HG03196 (cell line): ENCODE results near the gene PCDHA1.
"Not testable (repeated sequence)": the region's sequence is repeated elsewhere in the genome, so short reads cannot be mapped to it uniquely, and the experiment has no call there.

ENCODE experiments used
- ATAC-seq: cut with Tn5 transposase; IDR thresholded peaks from one replicate; pipeline ENCODE4 v1.9.1; 2021; ENCODE audit not compliant: unreplicated experiment

PCDHA1 gene

DNA sequence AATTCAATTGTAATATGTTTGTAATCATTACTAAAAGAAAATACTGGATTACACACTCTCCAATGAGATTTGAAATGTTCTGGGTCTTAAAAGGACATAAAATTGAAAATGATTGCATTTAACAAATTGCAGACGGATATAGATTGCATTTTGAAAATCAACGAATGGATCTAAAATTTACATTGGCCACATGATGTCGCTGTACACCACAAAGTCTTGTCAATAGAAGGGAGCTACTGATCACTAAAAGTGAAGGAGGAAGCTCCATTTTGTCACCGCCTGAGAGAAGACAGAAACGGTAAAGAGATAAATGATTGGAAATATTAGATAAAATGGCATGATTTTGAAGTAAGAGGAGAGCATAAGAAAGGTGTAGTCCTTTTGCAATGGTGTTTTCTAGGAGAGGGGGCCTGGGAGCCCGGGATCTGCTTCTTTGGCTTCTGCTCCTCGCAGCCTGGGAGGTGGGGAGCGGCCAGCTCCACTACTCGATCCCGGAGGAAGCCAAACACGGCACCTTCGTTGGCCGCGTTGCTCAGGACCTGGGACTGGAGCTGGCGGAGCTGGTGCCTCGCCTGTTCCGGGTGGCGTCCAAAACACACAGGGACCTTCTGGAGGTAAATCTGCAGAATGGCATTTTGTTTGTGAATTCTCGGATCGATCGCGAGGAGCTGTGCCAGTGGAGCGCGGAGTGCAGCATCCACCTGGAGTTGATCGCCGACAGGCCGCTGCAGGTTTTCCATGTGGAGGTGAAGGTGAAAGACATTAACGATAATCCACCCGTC, at the start of gene PCDHA1:
TSS of gene PCDHA1 (plus strand) at position 236 of the 782 bp plus-strand sequence.
- no peak for ATAC-seq

GRCh38 chr5:140737486-140737885, 48.5 kb upstream of the PCDHA1 start:
- ATAC-seq: no peak

DNA sequence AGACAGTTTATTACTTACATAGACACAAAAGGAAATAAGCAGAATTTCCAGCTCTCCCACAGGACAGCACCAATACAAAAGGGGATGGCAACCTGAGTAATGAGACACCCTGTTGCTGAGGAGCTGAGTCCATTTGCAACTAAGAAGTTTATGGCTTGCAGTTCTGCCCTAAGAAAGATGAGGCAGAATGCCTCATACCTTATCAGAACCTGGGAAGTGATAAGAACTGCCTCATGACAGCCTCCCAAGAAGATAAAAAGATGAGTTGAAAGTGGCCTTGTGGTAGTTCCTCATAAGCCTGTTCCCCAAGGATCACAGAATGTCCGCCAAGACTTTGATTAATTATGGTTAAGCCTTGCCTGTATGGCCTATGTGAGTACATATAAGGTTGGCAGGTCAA, 44.0 kb upstream of the PCDHA1 start:
- no peak for ATAC-seq

GRCh38 chr5:140753561-140753960, 32.4 kb upstream of the PCDHA1 start:
- ATAC-seq: no peak

GRCh38 chr5:140764177-140764973, 21.6 kb upstream of the PCDHA1 start:
- no peak for ATAC-seq

- no peak for ATAC-seq
These were observed 18.5 kb upstream of the PCDHA1 start for GRCh38 chr5:140767444-140767843.

- ATAC-seq: no peak
These were observed 5.4 kb upstream of the PCDHA1 start for GRCh38 chr5:140780512-140780911.

GRCh38 chr5:140787422-140787821, 1.5 kb downstream of the PCDHA1 start:
- not testable (repeated sequence) for ATAC-seq

- not testable (repeated sequence) for ATAC-seq
These were observed 2.0 kb downstream of the PCDHA1 start for GRCh38 chr5:140787849-140788504.

- no peak for ATAC-seq
These were observed 5.1 kb downstream of the PCDHA1 start for GRCh38 chr5:140791089-140791488.

DNA sequence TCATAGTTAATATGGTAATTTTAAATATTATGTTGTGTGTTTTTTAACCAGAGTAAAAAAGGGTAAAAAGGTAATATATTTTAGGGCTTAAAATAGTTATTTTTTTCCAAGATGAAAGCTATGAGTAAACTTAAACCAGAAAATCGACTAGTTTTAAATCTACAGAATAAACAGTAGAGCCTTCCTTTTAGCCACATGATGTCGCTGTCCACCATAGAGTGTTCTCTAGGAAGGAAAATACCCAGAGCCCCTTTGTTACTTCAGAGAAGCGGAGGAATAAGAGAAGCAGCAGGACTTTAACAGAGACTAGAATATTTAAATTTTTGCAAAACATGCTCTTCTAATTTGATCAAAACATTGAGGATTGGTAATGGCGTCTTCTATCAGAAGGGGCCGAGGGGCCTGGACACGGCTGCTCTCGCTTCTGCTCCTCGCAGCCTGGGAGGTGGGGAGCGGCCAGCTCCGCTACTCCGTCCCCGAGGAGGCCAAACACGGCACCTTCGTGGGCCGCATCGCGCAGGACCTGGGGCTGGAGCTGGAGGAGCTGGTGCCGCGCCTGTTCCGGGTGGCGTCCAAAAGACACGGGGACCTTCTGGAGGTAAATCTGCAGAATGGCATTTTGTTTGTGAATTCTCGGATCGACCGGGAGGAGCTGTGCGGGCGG, 8.8 kb downstream of the PCDHA1 start, which contains the start of gene PCDHA2:
TSS of gene PCDHA2 (plus strand) at position 258 of the 664 bp plus-strand sequence.
- ATAC-seq: no peak

DNA sequence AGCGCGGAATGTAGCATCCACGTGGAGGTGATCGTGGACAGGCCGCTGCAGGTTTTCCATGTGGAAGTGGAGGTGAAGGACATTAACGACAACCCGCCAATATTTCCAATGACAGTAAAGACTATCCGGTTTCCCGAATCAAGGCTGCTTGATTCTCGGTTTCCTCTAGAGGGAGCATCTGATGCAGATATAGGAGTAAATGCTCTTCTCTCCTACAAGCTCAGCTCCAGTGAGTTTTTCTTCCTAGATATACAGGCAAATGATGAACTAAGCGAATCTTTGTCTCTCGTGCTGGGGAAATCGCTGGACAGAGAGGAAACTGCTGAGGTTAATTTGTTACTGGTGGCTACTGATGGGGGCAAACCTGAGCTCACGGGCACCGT, 9.3 kb downstream of the PCDHA1 start:
- ATAC-seq: no peak

- not testable (repeated sequence) for ATAC-seq
These were observed 10.3 kb downstream of the PCDHA1 start for GRCh38 chr5:140796072-140796717.

- ATAC-seq: no peak
These were observed 10.8 kb downstream of the PCDHA1 start for GRCh38 chr5:140796718-140797095.

GRCh38 chr5:140800816-140801493, 15.0 kb downstream of the PCDHA1 start, which contains the start of gene PCDHA3:
Gene PCDHA3, plus strand, starts transcription at chr5:140801057.
- no peak for ATAC-seq

- no peak for ATAC-seq
These were observed 15.5 kb downstream of the PCDHA1 start for GRCh38 chr5:140801494-140801841.

GRCh38 chr5:140802381-140802780, 16.4 kb downstream of the PCDHA1 start:
- ATAC-seq: not testable (repeated sequence)

- ATAC-seq: no peak
These were observed 16.9 kb downstream of the PCDHA1 start for GRCh38 chr5:140802781-140803271.

- no peak for ATAC-seq
These were observed 21.2 kb downstream of the PCDHA1 start, which contains the start of gene PCDHA4 for GRCh38 chr5:140806834-140807775. Gene PCDHA4, plus strand, starts transcription at chr5:140807068.
